Measurements from ENCODE around the gene EHBP1L1. TPM values are rescaled to one million over a fixed set of nuclear protein-coding genes. Genes with fewer than 3 reads are reported as not detected.

The EHBP1L1 gene
- total RNA-seq, 6 donors from 2014 or later: 70.4 to 220 (median 133) TPM

DNA sequence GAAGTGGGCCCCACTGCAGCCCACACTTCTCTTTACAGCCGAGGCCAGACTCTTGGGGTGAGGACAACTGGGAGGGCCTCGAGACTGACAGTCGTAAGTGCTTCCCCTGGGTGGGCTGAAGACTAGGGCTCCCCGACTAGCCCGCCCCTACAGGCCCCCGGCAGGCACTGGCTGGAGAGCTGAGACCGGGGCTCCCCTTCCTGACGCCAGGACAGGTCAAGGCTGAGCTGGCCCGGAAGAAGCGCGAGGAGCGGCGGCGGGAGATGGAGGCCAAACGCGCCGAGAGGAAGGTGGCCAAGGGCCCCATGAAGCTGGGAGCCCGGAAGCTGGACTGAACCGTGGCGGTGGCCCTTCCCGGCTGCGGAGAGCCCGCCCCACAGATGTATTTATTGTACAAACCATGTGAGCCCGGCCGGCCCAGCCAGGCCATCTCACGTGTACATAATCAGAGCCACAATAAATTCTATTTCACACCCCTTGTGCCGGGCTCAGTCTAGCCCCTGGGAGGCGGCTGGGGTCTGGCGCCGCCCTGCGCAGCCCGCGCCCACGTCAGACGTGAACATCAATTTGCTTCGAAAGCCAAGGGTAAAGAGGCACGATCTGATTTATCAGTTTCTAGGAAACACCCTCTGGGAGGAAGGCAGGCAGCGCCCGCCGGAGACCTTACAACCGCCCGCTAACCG is 37.5 kb upstream of the EHBP1L1 start:
- DNase-seq: peak in 1 of 2 donors; percentile 85
- no peak overlapping the region for H3K27ac ChIP-seq
- WGBS, 2 donors: 94 to 95% methylated on average over 34 to 43 of the region's 43 CpGs
- TF ChIP-seq EP300 (IDR thresholded peaks at IDR 0.05): no peak
- TF ChIP-seq, protein P1, sequence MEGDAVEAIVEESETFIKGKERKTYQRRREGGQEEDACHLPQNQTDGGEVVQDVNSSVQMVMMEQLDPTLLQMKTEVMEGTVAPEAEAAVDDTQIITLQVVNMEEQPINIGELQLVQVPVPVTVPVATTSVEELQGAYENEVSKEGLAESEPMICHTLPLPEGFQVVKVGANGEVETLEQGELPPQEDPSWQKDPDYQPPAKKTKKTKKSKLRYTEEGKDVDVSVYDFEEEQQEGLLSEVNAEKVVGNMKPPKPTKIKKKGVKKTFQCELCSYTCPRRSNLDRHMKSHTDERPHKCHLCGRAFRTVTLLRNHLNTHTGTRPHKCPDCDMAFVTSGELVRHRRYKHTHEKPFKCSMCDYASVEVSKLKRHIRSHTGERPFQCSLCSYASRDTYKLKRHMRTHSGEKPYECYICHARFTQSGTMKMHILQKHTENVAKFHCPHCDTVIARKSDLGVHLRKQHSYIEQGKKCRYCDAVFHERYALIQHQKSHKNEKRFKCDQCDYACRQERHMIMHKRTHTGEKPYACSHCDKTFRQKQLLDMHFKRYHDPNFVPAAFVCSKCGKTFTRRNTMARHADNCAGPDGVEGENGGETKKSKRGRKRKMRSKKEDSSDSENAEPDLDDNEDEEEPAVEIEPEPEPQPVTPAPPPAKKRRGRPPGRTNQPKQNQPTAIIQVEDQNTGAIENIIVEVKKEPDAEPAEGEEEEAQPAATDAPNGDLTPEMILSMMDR (IDR thresholded peaks at IDR 0.05): no peak
- no peak for TF ChIP-seq POLR2AphosphoS5 (IDR thresholded peaks at IDR 0.05)
- ATAC-seq (ENCODE audit: low FRiP score in 2 of 2): no peak
- no peaks in the 10 kb centered on the region for H3K9me3 ChIP-seq
- peaks cover 18 to 31% (median 23%) of the 10 kb centered on the region in 4 donors for H3K4me1 ChIP-seq
- peaks cover under 1 to 58% (median 43%) of the 10 kb centered on the region in 4 donors for H3K36me3 ChIP-seq
- no peak overlapping the region for H3K4me3 ChIP-seq
- no peaks in the 10 kb centered on the region for H3K27me3 ChIP-seq

DNA sequence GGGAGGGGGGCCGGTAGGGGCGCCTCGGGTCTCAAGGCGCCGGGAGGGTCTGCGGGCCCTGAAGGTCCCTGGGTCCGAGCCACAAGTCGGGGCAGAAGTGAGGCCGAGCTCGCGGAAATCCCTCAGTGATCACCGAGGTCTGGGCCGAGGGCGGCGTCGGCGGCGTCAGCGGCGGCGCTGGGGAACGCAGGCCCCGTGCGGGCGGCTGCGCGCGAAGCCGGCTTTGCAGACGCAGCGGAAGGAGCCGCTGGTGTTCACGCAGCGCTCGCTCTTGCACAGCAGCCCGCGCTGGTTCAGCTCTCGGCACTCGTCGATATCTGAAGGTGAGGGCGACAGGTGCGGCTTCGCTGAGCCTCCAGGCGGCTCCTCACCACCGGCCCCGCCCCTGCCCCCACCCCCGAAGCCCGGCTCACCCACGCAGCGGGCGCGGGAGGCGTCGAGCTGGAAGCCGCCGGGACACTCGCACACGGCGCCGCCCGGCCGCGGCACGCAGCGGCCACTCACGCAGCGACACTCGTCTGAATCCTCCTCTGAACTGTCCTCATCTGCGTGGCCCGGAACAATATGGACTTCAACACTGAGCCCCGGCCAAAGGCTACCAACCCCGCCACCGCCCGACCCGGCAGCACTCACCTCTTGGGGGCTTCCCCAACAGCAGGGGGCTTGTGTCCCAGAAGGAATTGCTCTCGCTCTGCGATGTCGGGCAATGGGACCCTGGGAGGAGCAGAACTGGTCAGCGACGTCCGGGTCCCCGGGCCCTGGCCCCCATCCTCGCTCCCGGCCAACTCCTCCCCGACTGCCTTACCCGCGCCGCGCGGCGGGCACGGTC is 36.7 kb upstream of the EHBP1L1 start:
- no peaks in the 10 kb centered on the region for H3K9me3 ChIP-seq
- TF ChIP-seq EP300 (IDR thresholded peaks at IDR 0.05): no peak
- TF ChIP-seq, protein P1 (IDR thresholded peaks at IDR 0.05): no peak
- no peak for TF ChIP-seq POLR2AphosphoS5 (IDR thresholded peaks at IDR 0.05)
- TF ChIP-seq POLR2A (IDR thresholded peaks at IDR 0.05): no peak
- DNase-seq (peak in 1 of 2 donors; percentile 87), ATAC-seq (ENCODE audit: low FRiP score in 2 of 2) (no peak)
- H3K36me3 ChIP-seq: peaks cover 0 to 52% (median 38%) of the 10 kb centered on the region in 4 donors
- peak overlapping the region; percentile 82 to 94 (median 90) for H3K27ac ChIP-seq
- H3K4me3 ChIP-seq: peak overlapping the region in 3 of 4 donors; percentile 48 to 68 (median 66)
- 91 to 93% methylated on average over 35 to 83 of the region's 92 CpGs for WGBS, 2 donors
- no peaks in the 10 kb centered on the region for H3K27me3 ChIP-seq
- H3K4me1 ChIP-seq: peaks cover 18 to 31% (median 23%) of the 10 kb centered on the region in 4 donors

DNA sequence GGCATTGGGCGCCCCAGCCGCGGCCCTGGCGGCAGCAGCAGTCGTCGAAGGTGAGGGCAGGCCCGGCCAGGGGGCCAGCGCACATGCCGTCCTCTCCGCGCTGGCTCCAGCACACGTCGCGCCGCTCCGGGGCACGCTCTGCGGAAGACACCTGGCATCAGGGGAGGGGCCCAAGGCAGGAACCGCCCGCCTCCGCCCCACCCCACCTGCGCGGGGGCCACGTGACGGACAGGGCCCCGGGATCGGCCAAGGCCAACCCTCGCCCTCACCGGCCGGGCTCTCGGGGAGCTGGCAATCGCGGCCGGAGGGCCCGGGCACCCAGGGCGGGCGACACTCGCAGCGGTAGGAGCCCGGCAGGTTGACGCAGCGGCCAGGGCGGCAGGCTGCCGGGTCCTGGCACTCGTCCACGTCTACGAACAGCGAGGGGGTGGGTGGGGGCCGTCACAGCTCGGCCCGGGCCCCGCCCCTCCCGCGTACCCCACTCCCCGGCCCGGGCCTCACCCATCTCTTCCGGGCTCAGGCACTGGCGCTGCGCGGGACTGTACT is 36.0 kb upstream of the EHBP1L1 start:
- Histone ChIP-seq H3K36me3 (peaks cover 0 to 46% (median 37%) of the 10 kb centered on the region in 4 donors), H3K9me3 (no peaks in the 10 kb centered on the region), H3K27ac (peak overlapping the region; percentile 82 to 94 (median 90)), H3K27me3 (no peaks in the 10 kb centered on the region), H3K4me1 (peaks cover 18 to 31% (median 23%) of the 10 kb centered on the region in 4 donors), H3K4me3 (peak overlapping the region; percentile 8 to 68 (median 57))
- 15 to 28% methylated on average over 4 to 34 of the region's 60 CpGs for WGBS, 2 donors
- ATAC-seq (ENCODE audit: low FRiP score in 2 of 2) (no peak), DNase-seq (peak; percentile 56 to 93)
- peak in 2 of 4 donors; percentile 35 to 40 for TF ChIP-seq POLR2A (IDR thresholded peaks at IDR 0.05)
- TF ChIP-seq, protein P1 (IDR thresholded peaks at IDR 0.05): peak in 1 of 6 experiments; percentile 62
- TF ChIP-seq EP300 (IDR thresholded peaks at IDR 0.05): no peak

DNA sequence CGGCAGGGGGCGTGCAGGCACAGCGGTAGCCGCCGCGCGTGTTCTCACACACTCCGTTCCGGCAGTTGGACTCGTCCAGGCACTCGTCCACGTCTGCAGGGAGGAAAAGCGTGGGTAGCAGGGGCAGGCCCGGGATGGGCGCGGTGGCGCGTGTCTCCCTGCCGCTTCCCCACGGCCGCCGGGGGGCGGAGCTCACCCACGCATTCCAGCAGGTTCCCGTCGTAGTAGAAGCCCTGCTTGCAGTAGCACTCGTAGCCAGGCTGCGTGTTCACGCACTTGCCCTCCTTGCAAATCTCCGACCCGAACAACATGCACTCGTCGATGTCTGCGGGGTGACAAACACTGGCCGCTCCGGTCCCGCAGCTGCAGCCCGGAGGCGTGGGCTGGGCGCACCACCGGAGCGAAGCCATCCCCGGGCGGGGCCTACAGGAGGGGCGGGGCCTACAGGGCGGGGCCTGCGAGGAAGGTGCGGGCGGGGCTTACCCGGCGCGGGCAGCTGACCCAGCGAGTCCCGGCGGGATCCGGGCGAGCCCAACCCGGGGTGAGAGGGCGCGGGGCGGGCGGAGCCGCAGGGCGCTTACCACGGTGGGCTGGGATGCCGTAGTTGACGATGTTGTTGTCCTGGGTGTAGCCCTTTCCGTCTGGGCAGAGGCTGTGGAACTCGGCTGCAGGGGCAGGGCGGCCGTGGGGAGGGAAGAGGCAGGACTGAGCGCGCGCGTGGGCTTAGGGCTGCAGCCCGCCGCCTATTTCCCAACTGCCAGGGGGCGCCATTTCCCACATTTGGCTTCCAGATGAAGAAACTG is 35.4 kb upstream of the EHBP1L1 start:
- DNase-seq (peak; percentile 95 to 99), ATAC-seq (ENCODE audit: low FRiP score in 2 of 2) (peak; percentile 95 to 96)
- peaks cover 0 to 42% (median 31%) of the 10 kb centered on the region in 4 donors for H3K36me3 ChIP-seq
- H3K4me1 ChIP-seq: peaks cover 18 to 33% (median 23%) of the 10 kb centered on the region in 4 donors
- no peaks in the 10 kb centered on the region for H3K9me3 ChIP-seq
- H3K27ac ChIP-seq: peak overlapping the region; percentile 82 to 94 (median 90)
- H3K27me3 ChIP-seq: no peaks in the 10 kb centered on the region
- TF ChIP-seq POLR2A (IDR thresholded peaks at IDR 0.05) (peak in 1 of 4 donors; percentile 66), POLR2AphosphoS5 (IDR thresholded peaks at IDR 0.05) (peak; percentile 48 to 82), EP300 (IDR thresholded peaks at IDR 0.05) (no peak)
- TF ChIP-seq, protein P1 (IDR thresholded peaks at IDR 0.05): peak; percentile 80 to 98 (median 96)
- 0 to 28% methylated on average over 11 to 23 of the region's 78 CpGs for WGBS, 2 donors
- peak overlapping the region; percentile 8 to 68 (median 57) for H3K4me3 ChIP-seq
